DOHH2 (cell line): ENCODE measurements around the gene FAM107B.
"Not testable (repeated sequence)": the region's sequence is repeated elsewhere in the genome, so short reads cannot be mapped to it uniquely, and the experiment has no call there.

ENCODE experiments used
- H3F3A ChIP-seq: fragments of 200-600 bp; sonication (generic), shearing (Covaris generic); 2 replicates; pipeline ENCODE4 v1.6.0; 2016; ENCODE audit warnings: antibody characterized with exemption, mild to moderate bottlenecking; ENCODE audit not compliant: control insufficient read depth, insufficient read depth
- H3K27ac ChIP-seq: fragments of 200-600 bp; sonication (generic); 2 replicates; pipeline ENCODE4 v1.5.1; 2014; ENCODE audit warnings: low read depth, mild to moderate bottlenecking, low read length, moderate library complexity
- H3K27me3 ChIP-seq: fragments of 200-600 bp; sonication (generic); 2 replicates; pipeline ENCODE4 v1.6.1; 2014; ENCODE audit warnings: mild to moderate bottlenecking, low read length, mixed read lengths; ENCODE audit not compliant: control insufficient read depth
- H3K36me3 ChIP-seq: fragments of 200-600 bp; sonication (generic); 2 replicates; pipeline ENCODE4 v1.6.1; 2014; ENCODE audit warnings: mild to moderate bottlenecking, low read length, moderate library complexity, mixed read lengths; ENCODE audit not compliant: control insufficient read depth
- H3K4me1 ChIP-seq: fragments of 200-600 bp; sonication (generic); 2 replicates; pipeline ENCODE4 v1.6.1; 2014; ENCODE audit warnings: mild to moderate bottlenecking, low read length, mixed read lengths; ENCODE audit not compliant: control insufficient read depth
- H3K4me2 ChIP-seq: fragments of 200-600 bp; sonication (generic); 2 replicates; pipeline ENCODE4 v1.6.0; 2014; ENCODE audit warnings: mild to moderate bottlenecking, low read length, moderate library complexity
- H3K4me3 ChIP-seq: fragments of 200-600 bp; sonication (generic); 2 replicates; pipeline ENCODE4 v1.5.1; 2014; ENCODE audit warnings: mild to moderate bottlenecking, low read length, mixed read lengths
- H3K79me2 ChIP-seq: fragments of 200-600 bp; sonication (generic); 2 replicates; pipeline ENCODE4 v1.6.1; 2014; ENCODE audit warnings: mild to moderate bottlenecking, low read length, mixed read lengths; ENCODE audit not compliant: control insufficient read depth
- H3K9me2 ChIP-seq: fragments of 200-600 bp; sonication (generic); replicated peaks from 2 replicates; pipeline ENCODE4 v1.6.1; 2014; ENCODE audit warnings: mild to moderate bottlenecking, low read length, mixed read lengths; ENCODE audit not compliant: control insufficient read depth
- H3K9me3 ChIP-seq: fragments of 200-600 bp; sonication (generic); 2 replicates; pipeline ENCODE4 v1.6.1; 2014; ENCODE audit warnings: antibody characterized with exemption, low read length, mixed read lengths; ENCODE audit not compliant: control insufficient read depth, insufficient read depth
- H4K20me1 ChIP-seq: fragments of 200-600 bp; sonication (generic); 2 replicates; pipeline ENCODE4 v1.6.0; 2014; ENCODE audit warnings: low read depth, mild to moderate bottlenecking, antibody characterized with exemption, low read length, moderate library complexity; ENCODE audit not compliant: control insufficient read depth, insufficient read depth
- CTCF ChIP-seq: fragments of 200-600 bp; sonication (generic); IDR thresholded peaks from one replicate; pipeline ENCODE4 v1.5.1; 2014; ENCODE audit warnings: antibody characterized with exemption, mild to moderate bottlenecking, low read depth, low read length; ENCODE audit not compliant: poor library complexity, severe bottlenecking
- EZH2phosphoT487 ChIP-seq: fragments of 200-600 bp; sonication (generic); IDR thresholded peaks from 2 replicates; pipeline ENCODE4 v1.6.1; 2017; ENCODE audit warnings: borderline replicate concordance, mild to moderate bottlenecking, antibody characterized with exemption, low read length, moderate library complexity, mixed read lengths

FAM107B gene

GRCh38 chr10:14639637-14640036 lies 135.1 kb downstream of the FAM107B start:
- TF ChIP-seq EZH2phosphoT487: no peak
- TF ChIP-seq CTCF: no peak
- Histone ChIP-seq H4K20me1 (no peaks in the 10 kb centered on the region), H3K27me3 (no peaks in the 10 kb centered on the region)

GRCh38 chr10:14635043-14635710 lies 139.5 kb downstream of the FAM107B start:
- no peaks in the 10 kb centered on the region for H3K27me3 ChIP-seq
- H3K4me3 ChIP-seq: no peak overlapping the region
- H3F3A ChIP-seq: 0 out of 2 replicates have a peak, but pooled peaks cover 3% of the 10 kb centered on the region
- no peak for TF ChIP-seq EZH2phosphoT487
- no peaks in the 10 kb centered on the region for H3K36me3 ChIP-seq
- H3K4me2 ChIP-seq: no peak overlapping the region
- no peaks in the 10 kb centered on the region for H3K79me2 ChIP-seq
- no peak overlapping the region for H3K27ac ChIP-seq
- no peaks in the 10 kb centered on the region for H3K9me3 ChIP-seq
- H4K20me1 ChIP-seq: no peaks in the 10 kb centered on the region
- H3K9me2 ChIP-seq: no peaks in the 10 kb centered on the region
- peaks cover 10% of the 10 kb centered on the region for H3K4me1 ChIP-seq

More at GRCh38 chr10:14639637-14640036, 135.1 kb downstream of the FAM107B start:
- Histone ChIP-seq H3F3A (peaks cover 4% of the 10 kb centered on the region; the same call in 1 of the 2 replicates), H3K9me2 (no peaks in the 10 kb centered on the region), H3K79me2 (no peaks in the 10 kb centered on the region), H3K27ac (no peak overlapping the region), H3K4me1 (peaks cover 16% of the 10 kb centered on the region), H3K36me3 (no peaks in the 10 kb centered on the region), H3K4me3 (no peak overlapping the region), H3K9me3 (no peaks in the 10 kb centered on the region), H3K4me2 (no peak overlapping the region)

GRCh38 chr10:14634572-14634971 lies 140.1 kb downstream of the FAM107B start:
- not testable (repeated sequence) for H4K20me1 ChIP-seq, H3K79me2 ChIP-seq, H3K27ac ChIP-seq, H3K4me2 ChIP-seq, H3K9me2 ChIP-seq, H3K4me3 ChIP-seq, H3K36me3 ChIP-seq, H3F3A ChIP-seq, H3K27me3 ChIP-seq, H3K9me3 ChIP-seq
- H3K4me1 ChIP-seq: peaks cover 15% of the 10 kb centered on the region

DNA sequence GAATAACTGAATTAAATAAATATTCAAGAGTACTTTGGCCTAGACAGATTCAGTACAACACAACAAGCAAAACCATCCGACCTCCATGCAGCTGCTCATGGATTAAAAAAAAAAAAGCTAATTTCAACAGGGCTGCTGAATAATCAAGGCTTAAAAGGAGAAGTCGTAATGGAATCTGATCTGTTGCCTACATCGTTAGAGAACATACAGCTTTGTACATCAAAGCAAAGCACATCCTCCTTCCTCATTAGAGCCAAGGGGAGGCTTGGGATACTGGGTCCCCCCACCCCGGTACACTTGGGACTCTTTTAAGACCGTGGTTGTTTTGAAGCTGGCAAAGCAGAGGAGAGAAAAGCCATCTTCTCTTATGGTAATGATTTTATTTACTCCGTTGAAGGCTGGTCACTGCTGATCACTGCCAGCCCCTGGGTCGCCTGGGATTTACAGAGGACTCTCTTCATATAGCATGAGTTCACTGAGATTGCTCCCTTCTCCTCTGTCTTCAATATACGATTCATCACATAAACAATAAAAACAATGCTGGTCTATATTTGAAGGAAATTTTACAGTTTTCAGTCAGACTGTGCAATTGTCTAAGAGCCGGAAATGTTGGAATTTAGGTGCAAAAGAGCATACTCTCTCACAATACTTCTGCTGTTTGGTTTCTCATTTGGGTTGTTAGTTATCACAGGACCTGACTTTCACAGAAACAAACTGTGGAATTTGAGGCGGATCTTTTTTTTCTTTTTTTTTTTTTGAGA lies 148.8 kb downstream of the FAM107B start:
- no peak for TF ChIP-seq EZH2phosphoT487
- no peak for TF ChIP-seq CTCF
- Histone ChIP-seq H4K20me1 (no peaks in the 10 kb centered on the region), H3K9me2 (no peaks in the 10 kb centered on the region), H3K4me1 (peaks cover 43% of the 10 kb centered on the region), H3K4me3 (no peak overlapping the region), H3F3A (no peaks in the 10 kb centered on the region; the same call in 1 of the 2 replicates), H3K79me2 (no peaks in the 10 kb centered on the region), H3K27me3 (no peaks in the 10 kb centered on the region), H3K4me2 (no peak overlapping the region), H3K9me3 (no peaks in the 10 kb centered on the region), H3K36me3 (no peaks in the 10 kb centered on the region), H3K27ac (no peak overlapping the region)
